GM19328 (cell line): Measurements from ENCODE around the gene HIC1.
"Not testable (repeated sequence)": the region's sequence is repeated elsewhere in the genome, so short reads cannot be mapped to it uniquely, and the experiment has no call there.

Experiments used
- ATAC-seq: cut with Tn5 transposase; IDR thresholded peaks from one replicate; pipeline ENCODE4 v1.9.1; 2021; ENCODE audit warnings: mild to moderate bottlenecking, moderate library complexity; ENCODE audit not compliant: unreplicated experiment

HIC1 gene, protein sequence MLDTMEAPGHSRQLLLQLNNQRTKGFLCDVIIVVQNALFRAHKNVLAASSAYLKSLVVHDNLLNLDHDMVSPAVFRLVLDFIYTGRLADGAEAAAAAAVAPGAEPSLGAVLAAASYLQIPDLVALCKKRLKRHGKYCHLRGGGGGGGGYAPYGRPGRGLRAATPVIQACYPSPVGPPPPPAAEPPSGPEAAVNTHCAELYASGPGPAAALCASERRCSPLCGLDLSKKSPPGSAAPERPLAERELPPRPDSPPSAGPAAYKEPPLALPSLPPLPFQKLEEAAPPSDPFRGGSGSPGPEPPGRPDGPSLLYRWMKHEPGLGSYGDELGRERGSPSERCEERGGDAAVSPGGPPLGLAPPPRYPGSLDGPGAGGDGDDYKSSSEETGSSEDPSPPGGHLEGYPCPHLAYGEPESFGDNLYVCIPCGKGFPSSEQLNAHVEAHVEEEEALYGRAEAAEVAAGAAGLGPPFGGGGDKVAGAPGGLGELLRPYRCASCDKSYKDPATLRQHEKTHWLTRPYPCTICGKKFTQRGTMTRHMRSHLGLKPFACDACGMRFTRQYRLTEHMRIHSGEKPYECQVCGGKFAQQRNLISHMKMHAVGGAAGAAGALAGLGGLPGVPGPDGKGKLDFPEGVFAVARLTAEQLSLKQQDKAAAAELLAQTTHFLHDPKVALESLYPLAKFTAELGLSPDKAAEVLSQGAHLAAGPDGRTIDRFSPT

DNA sequence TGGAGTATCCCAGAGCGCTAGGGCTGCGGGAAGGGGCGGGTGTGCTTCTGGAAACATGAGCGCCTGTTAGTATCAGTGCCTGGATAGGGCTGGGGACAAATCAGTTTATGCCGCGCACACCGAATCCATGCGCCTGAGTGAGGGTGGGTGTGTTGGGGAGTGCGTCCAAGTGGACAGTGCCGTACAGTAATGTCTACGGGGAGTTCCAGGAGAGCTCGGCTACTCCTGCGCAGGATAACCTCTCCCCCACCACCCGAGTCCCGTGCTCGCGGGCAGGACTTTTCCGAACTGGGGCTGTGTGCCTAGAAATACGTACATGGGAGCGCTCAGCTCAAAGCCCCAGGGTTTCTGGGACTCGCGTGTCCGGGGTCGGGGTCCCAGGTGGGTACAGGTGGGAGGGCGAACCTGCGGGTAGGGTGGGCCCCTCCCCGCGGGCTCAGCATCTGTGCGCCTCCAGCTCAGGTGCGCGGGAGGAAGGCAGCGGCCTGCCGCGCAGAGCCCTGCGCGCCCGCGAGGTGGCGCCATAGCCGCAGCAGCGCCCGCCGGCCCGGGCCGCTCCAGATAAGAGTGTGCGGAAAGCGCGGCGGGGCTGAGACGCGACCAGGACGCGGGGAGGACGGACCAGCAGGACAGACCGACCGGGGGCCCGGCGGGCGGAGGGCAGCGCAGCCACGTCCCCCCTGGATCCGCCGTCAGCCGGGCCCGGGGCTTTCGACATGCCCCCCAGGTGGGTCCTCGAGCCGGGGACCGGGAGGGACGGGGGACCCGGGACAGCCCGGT is at the start of gene HIC1:
Gene HIC1 (plus strand): TSS at position 592 of the 780 bp plus-strand sequence. CDS start 1,588 bp downstream, outside the sequence.
- ATAC-seq, result peak; percentile 32

DNA sequence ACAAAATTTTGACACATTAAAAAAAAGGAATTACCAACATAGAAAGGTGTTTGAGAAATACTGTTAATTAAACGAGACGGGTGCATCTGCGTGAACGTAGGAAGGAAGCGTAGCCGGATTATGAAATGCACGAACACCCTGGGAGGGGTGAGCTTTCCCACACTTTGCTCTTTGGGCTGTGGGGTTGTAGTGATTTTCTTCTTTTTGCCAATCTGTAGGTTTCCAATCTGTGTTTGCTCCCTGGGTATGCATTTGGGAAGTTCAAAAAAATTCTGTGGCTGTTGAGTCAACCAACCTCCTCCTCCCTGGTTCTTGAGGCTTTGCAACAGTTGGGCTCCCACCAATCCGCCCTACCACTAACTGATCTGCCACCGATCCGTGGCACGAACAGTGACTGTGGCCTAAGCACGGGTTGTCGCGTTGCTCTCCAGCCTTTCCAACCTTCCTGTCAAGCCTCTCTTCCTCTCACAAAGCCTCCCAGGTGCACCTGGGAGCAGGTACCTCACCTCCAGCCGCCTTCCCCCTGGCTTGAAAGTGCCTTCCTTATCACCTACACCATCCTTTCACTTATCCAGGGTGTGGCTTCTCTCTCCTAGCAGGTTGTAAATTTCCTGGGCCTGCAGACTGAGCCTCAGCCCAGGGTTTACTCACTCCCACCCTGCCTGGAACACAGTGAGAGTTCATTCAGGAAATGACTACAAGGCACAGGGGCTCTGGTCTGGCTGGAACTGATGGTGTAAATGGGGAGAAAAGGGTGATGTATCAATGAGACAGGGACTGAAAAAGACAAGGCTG is 46.4 kb upstream of the HIC1 start:
- no peak for ATAC-seq

- no peak for ATAC-seq
Observed at GRCh38 chr17:2009737-2010136, 45.2 kb upstream of the HIC1 start.

DNA sequence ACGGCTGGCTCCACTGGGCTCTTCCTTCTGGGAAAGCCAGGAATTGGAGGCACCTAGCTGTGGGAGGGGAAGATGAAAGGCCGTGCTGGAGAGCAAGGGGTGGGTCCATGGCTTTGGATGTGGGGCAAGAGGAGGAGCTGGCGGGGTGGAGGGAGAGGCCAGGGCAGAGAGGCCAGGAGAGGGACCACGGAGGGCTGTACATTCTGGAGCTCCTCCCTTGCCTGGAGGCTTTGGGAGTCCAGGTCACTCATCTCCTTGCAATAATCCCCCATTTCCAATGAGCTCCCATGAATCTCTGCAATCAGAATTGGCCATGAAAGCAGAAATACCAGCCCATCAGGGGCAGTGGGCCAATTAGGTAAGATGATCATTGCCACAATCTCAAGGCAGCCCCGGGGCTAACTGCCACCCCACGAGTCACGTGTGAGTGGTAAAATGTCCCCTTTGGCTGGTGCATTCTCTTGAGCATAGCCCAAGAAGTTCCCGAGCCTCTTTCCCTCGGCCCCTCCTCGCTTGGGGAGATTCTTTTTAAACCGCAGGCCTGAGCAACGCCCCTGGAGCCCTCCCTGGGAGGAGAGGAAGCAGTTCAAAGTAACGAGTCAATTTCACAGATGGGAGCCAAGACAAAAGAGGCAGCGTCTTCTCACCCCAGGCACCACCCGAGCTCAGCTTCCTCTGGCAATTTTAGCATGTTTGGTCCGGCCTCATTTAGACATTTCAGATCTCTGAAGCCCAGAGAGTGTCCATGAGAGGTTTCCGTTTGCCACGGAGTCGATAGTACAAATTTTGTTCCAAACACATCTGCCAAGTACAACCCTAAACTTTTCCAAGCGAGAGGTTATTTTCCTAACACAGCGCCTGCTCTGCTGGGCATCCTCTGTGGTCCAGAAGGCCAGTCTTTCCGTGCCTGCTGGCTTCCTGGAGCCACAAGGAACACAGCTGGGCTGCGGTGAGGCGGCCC is 43.2 kb upstream of the HIC1 start:
- ATAC-seq, result no peak

- ATAC-seq, result no peak
Observed at GRCh38 chr17:2012499-2012898, 42.4 kb upstream of the HIC1 start.

DNA sequence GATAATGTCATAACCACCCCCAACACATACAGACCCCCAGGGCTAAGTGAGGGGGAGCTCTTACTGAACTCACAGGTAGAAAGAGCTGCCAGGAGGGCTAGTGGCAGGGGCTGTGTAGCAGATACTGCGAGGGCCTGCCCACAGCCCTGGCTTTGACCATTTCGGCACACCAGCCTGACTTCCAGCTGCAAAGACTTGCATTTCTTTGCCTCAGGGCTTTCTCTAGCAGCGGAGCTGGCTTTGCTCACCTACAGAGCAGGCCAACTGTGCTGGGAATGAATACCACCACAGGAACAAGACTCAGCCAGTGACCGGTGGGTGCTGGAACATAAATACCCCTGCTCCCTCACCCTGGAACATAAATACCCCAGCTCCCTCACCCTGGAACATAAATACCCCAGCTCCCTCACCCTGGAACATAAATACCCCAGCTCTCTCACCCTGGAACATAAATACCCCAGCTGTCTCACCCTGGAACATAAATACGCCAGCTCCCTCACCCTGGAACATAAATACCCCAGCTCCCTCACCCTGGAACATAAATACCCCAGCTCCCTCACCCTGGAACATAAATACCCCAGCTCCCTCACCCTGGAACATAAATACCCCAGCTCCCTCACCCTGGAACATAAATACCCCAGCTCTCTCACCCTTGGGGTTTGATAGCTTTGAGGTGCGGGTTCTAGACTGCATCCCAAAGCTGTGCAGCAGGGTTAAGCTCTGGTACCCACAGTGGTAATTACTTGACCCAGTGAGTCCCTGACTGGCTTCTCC is 41.5 kb upstream of the HIC1 start:
- not testable (repeated sequence) for ATAC-seq

DNA sequence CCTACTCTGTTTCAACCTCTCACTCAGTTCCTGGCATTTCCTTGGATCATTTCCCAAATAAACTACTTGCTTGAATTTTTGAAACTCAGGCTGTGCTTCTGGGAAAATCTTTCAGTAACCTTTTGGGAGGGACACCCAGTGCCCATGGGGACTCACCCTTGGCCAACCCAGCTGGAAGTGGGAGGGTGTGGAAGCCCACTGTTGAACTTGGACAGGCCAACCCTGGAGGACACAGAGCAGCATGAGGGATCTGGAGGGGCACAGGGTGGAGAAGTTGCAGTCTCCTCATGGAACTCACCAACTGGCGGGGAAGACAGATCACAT is 40.9 kb upstream of the HIC1 start:
- ATAC-seq, result no peak

DNA sequence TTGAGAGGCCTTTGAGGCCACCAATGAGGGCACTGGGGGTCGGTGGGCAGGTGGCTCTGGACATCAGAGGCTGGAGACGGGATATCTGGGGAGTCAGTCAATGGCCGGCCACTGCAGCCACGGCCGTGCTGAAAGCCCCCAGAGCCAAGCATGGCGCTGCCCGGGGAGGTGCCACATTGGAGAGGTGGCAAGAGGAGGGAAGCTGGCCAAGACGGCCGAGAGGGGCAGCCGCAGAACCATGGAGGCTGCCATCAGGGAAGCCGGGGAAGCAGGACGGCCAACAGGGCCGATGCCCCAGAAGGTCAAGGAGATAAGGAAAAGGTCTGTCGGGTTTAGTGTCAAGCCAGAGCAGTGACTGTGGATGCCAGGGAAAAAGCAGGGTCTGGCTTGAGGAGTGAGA is 39.6 kb upstream of the HIC1 start:
- ATAC-seq, result no peak

GRCh38 chr17:2016494-2016893 is 38.4 kb upstream of the HIC1 start:
- ATAC-seq, result no peak

DNA sequence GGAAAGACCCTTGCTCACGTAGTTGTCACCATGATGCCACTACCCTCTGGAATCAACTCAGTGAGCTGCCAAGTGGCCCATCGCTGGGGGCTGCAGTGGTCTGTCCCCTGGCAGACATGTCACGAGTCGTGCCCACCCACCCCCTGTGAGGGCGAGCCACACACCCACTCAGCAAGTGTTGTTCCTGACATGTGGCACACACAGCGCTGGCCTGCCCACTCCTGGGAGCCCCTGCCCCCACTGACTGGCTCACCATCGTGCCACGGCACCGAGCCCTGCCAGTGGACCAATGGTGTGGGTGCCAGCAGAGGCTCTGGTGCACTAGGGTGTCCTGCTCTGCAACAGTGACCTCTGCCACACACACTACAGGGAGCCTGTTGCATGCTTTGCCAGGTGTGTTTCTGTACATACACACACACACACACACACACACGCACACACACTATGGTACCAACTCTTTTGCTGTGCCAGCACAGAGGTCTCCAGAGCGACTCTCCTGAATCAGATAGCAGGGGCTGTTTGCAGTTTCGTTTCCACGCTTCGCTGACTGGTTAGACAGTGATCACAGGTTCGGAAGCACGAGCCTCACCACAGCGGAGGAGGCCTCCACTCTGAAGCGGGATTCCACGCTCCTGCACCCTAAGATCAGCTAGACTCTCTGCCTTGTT is 37.5 kb upstream of the HIC1 start:
- no peak for ATAC-seq

- ATAC-seq, result no peak
Observed at GRCh38 chr17:2018716-2019510, 36.0 kb upstream of the HIC1 start.

DNA sequence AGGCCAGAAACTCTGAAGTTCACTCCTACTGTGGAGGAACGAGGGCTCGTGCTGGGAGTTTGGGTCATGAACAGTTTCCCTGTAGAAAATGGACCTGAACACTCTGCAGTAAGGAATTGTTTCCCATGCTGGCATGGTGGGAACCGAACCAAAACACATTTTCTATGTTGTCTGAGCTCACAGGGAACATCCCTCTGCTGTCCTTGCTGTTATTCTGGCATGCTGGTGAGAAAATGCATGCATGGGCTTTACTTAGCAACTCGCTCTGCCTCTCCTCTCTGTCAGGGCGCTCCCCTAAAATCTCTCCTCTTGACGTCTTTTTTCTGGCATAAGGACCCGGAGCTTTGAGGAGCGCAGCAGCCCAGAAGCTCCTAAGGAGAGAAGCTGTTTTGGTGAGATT is 35.2 kb upstream of the HIC1 start:
- ATAC-seq, result no peak

DNA sequence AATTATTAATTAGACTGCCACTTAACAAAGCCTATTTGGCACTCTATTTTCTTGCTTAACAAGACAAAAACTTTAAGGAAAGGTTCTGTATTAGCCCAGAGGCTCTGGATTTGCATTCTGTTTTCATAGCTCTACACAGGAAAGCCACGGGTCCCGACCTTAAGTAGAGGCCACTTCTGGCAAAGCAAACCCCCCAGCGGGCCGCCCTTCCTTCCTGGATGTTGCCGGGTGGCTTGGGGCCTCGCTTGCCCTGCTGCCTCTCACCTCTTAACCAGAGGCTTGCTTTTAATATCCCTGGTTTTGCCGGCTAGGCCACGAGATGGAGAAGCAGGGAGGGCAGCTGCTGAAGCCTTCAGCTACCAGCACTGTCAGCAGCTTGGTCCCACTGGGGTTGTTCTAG is 34.2 kb upstream of the HIC1 start:
- no peak for ATAC-seq

- no peak for ATAC-seq
Observed at GRCh38 chr17:2022647-2023240, 32.2 kb upstream of the HIC1 start.

GRCh38 chr17:2023256-2023655 is 31.6 kb upstream of the HIC1 start:
- ATAC-seq, result no peak

- ATAC-seq, result no peak
Observed at GRCh38 chr17:2023692-2024571, 31.0 kb upstream of the HIC1 start.
